GM21737 (cell line): ENCODE results near the gene SERP1.
"Not testable (repeated sequence)": the region's sequence is repeated elsewhere in the genome, so short reads cannot be mapped to it uniquely, and the experiment has no call there.

Source experiments
- ATAC-seq: cut with Tn5 transposase; IDR thresholded peaks from one replicate; pipeline ENCODE4 v1.9.1; 2021; ENCODE audit warnings: mild to moderate bottlenecking, moderate library complexity; ENCODE audit not compliant: unreplicated experiment

The SERP1 gene

DNA sequence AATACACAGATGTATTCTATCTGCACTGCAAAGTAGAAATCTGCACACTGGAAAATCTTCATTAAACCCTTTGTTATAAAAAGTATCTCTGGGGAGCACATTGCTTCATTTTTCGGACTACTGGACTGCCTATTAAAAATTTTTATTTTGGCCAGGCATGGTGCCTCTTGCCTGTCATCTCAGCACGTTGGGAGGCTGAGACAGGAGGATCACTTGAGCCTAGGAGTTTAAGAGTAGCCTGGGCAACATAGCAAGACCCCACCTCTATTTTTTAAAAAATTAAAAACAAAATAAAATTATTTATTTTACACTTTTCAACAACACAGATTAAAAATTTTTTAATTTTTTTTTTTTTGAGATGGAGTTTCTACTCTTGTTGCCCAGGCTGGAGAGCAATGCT is 6.0 kb downstream of the SERP1 start:
- no peak for ATAC-seq

DNA sequence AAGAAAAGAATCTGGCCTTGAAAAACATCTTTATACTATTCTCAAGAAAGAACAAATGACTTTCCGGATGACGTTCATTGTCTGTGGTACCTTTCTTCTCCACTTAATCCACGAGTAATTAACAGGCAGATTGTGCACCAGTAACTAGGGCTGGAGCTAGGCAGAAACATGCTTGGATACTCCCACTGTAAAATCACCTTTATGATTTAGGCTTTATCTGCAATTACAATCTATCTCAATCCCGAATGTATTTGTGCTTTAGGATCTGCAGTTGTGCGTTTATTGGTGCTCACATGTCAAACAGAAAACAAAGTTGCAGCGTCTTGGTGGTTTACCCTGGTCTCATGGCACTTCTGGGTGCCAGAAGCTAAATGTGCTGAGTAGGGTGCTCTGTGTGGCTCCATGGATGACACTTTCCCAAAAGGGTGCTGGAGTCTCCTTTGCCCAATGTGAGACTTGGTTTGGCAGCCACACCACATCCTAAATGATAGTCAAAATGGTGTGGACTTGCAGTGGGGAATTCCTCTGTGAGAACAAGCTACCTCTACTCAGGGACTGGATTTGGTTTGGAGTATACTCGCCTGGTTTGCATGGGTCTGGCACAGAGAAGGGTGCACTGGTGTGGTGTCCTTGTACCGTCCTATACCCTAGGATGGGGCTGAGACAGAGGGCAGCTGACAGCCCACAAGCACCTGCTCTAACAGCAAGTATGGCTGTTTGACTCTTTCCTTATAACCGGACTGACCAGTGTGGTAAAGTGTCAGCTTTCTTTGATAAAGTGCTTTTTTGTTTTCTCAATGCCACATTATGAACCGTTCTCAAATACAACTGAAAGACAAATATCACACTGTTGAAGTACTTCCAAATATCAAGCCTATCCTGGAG is 7.7 kb downstream of the SERP1 start:
- no peak for ATAC-seq

DNA sequence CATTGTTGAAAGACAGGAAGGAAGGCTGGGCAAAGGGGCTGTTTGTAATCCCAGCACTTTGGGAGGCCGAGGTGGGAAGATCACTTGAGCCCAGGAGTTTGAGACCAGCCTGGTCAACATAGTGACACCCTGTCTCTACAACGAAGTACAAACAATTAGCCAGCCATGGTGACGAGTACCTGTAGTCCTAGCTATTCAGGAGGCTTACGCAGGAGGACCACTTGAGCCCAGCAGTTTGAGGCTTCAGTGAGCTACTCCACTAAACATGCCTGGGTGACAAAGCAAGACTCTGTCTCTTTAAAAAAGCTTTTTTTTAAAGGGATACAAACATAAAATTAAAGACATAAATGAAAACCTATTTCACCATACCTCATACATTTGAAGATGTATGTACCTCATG is 11.1 kb downstream of the SERP1 start:
- no peak for ATAC-seq

DNA sequence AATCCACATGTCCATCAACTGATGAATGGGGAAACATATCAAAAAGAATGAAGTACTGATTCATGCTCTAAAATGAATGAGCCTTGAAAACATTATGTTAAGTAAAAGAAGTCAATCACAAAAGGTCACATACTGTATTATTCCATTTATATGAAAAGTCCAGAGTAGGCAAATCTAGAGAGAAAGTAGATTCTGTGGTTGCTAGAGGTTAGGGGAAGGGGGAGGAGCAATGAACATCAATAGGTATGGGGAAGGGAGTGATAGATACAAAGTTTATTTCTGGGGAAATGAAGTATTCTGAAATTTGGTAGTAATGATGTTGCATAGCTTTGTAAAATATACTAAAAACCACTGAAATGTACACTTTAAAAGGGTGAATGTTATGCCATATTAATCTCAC is 14.5 kb downstream of the SERP1 start:
- ATAC-seq: no peak

DNA sequence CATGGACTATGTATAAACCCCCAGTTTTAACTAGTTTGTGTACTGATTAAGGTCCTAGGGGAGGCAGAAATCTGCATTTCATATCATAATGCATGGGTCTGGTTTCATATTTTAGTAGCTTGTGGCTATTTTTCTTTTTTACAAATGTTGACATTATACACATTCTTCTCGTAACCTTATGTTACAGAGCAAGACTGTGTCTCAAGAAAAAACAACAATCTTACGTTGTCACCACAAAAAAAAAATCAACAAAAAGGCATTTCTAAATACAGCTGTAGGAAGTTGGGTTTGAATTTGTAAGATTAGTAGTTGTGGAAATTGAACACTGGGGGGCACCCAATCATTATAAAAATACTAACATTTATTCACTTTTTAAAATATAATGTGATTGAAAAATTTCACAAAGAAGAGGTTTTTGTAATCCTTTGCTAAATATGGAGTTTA is 17.9 kb downstream of the SERP1 start:
- ATAC-seq: no peak

DNA sequence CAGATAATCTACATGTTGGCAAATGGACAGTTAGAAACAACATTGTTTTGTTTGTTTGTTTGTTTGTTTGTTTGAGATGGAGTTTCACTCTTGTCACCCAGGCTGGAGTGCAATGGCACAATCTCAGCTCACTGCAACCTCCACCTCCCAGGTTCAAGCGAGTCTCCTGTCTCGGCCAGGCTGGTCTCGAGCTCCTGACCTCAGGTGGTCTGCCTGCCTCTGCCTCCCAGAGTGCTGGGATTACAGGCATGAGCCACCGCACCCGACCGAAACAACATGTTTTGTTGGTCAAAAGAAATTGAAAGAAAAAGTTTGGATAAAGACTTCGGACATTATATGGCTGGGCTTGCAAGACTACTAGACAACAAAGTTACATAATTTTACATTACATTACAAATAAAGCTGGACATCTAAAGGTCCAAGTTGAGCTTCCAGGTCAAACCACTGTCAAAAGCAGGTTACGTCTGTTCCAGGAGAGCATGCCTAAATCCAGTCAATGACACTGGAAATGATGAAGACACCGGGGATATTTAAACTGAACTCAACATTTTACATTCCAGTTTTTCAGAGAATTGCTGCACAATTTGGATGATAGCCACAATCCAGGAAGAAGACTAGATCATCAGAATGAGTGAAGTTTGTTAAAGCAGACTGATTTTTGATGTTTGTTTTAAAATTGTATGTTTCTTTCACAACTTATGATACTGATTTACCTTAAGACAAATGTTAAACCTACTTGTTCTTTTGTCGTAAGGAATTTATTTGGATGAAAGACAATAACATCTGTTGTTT is 18.6 kb downstream of the SERP1 start:
- no peak for ATAC-seq

DNA sequence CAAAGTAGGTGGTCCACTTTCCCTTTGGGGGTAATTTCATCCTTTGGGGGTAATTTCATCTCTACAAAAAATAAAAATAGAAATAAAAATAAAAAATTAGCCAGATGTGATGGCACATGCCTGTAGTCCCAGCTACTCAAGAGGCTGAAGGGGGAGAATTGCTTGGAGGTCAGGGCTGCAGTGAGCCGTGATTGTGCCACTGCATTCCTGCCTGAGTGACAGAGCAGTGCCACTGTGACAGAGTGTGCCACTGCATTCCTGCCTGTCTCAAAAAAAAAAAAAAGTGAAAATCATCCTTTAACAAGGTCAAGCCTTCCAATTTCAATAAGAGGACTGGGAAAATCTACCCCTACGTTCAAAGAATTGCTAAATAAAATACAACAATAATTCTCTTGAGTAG is 22.8 kb downstream of the SERP1 start:
- no peak for ATAC-seq

DNA sequence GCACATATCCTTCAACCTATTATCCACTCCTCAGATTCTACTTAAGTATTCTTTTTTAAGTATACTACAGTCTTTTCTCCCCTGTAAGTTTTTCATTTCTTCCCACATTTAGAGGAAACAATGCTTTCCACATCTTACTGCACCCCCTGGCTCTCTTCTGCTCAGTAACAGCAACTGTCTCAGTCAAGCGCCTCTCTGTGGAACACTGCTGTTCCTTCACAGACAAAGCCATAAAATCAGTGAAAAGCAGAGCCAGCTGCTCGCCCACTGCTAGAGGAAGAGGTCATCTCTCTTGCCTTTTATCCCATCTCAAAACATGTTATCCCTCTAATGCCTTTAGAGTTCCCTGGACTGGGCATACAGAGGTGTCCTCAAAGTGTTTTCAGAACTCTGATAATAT is 24.8 kb downstream of the SERP1 start:
- ATAC-seq: no peak

- ATAC-seq: no peak
Observed at GRCh38 chr3:150520408-150520807, 25.9 kb downstream of the SERP1 start.

DNA sequence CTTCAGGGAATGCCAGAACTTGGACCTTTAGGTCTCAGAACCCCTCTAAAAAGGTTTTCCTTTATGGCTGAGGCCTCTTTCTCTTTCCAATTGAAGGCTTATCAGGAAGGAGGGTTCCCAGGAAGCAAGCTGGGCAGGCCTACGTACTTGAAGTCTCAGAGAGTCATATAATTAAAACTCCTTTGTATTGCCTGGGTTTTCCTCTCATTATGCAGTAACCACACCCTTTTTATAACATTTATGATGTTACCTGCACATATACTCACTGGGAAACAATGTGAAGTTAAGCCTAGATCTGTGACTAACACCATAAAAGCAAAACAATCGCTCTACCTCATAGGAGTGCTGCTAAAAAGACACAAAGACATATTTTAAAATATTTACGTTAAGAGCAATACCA is 27.3 kb downstream of the SERP1 start:
- ATAC-seq: no peak

GRCh38 chr3:150515210-150515609 is 31.1 kb downstream of the SERP1 start:
- ATAC-seq: no peak

DNA sequence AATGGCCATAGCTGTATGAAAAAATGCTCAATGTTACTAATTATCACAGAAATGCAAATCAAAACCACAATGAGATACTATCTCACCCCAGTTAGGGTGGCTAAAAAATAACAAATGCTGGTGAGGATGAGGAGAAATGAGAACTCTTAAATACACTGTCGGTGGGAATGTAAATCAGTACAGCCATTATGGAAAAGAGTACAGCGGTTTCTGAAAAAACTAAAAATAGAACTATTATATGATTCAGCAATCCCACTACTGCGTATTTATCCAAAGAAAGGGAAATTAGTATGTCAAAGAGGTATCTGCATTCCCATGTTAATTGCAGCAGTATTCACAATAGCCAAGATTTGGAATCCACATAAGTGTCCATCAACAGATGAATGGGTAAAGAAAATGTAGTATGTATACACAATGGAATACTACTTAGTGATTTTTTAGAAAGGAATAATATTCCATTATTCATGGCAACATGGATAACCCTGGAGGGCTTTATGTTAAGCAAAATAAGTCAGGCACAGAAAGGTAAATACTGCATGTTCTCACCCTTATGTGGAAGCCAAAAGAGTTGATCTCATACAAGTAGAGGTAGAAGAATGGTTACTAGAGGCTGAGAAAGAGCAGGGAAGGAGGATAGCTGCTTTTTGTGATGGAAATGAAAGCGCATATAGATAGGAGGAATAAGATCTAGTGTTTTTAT is 35.0 kb downstream of the SERP1 start:
- no peak for ATAC-seq

- no peak for ATAC-seq
Observed at GRCh38 chr3:150509780-150510179, 36.5 kb downstream of the SERP1 start.

DNA sequence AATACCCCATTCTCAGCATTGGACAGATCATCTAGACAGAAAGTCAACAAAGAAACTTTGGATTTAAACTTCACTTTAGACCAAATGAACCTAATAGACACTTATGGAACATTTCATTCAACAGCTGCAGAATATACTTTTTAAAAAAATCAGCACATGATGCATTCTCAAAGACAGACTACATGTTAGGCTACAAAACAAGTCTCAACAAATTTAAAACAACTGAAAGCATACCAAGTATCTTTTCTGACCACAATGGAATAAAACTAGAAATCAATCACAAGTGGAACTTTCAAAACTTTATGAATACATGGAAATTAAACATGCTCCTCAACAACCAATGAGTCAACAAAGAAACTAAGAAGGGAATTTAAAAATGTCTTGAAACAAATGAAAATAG is 37.9 kb downstream of the SERP1 start:
- no peak for ATAC-seq

- ATAC-seq: no peak
Observed at GRCh38 chr3:150504483-150504882, 41.8 kb downstream of the SERP1 start.

GRCh38 chr3:150503402-150504099 is 42.7 kb downstream of the SERP1 start:
- no peak for ATAC-seq

DNA sequence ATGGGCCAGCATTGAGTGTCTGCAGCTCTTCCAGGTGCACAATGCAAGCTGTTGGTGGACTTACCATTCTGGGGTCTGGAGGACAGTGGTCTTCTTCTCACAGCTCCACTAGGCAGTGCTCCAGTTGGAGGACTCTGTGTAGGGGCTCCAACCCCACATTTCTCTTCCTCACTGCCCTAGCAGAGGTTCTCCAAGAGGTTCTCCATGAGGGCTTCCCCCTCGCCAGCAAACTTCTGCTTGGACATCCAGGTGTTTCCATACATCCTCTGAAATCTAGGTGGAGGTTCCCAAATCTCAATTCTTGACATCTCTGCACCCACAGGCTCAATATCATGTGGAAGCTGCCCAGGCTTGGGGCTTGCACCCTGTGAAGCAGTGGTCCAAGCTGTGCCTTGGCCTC is 45.3 kb downstream of the SERP1 start:
- ATAC-seq: not testable (repeated sequence)

DNA sequence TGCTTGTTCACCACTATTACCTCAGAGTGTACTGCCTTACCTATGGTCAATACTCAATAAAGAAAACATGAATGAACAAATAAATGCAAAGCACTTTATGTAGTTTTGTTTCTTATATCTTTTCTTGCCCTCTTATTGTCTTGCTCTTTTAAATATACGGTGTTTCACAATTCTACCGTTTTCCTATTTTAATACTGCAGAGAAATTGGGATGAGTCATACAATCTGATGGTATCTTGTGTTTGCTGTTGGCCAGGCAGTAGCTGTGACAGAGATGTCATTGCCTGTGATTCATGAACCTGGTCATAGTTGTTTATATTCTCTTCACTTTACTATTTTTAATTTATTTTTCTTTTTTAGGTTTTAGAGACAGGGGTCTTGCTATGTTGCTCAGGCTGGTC is 48.3 kb downstream of the SERP1 start:
- ATAC-seq: no peak

- ATAC-seq: no peak
Observed at GRCh38 chr3:150495563-150496168, 50.6 kb downstream of the SERP1 start.

DNA sequence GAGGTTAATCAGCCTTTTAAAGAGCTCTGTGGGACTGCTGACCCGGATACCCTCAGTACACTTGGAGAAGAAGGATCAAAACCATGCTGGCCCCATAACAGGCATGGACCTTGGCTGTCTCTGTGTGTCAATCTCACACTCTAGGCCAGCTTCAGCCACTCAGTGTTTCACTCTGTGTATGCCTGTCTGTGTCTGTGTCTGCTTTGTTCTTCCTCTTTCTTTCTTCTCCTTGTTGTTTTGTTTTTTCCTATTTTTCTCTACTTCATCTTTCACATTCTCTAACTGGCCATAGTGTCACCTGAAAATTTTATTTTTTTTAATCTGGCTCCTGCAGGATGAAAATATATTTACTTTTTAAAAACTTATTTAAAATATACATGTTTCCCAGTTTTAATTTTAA is 51.1 kb downstream of the SERP1 start:
- no peak for ATAC-seq
